ENCODE data around the gene CRYBG2.
"Not testable (repeated sequence)": the region's sequence is repeated elsewhere in the genome, so short reads cannot be mapped to it uniquely, and the experiment has no call there.

Gene CRYBG2

DNA sequence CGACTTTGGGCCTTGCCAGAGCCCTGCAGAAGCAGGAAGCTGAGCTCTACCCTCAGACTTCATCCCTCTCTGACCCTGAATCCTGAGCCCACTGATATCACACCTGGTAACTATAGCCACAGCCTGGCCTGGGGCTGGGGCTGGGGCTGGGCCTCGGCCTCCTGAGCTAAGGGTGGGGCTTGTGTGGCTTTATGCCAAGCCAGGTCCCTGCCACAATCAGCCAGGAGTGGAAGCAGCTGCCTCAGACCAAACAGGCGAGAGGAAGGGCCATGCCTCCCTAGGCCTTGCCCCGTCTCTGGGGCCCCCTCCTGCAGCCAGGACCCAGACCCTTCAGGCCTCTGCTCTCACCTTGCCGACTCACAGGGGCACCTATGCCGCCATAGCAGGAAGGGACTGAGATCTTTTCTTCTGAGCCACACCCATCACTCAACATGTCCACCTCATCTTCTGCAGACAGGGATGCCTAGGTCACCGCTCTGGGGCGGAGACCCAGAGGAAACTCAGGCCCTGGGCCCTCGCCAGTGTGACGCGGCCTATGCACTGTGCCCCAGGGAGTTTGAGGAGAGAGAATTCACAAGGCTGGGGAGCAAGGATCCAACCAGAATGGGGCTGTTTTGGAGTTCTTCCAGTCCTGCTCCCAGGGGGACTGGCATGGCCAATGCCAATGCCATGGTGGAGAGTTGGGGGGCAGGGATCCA, 53.2 kb downstream of the CRYBG2 start:
- Histone ChIP-seq H4K20me1 (no peaks in the 10 kb centered on the region), H3K4me3 (no peak overlapping the region), H3K9me3 (no peaks in the 10 kb centered on the region), H3K4me1 (peaks cover 53% of the 10 kb centered on the region), H3K4me2 (peak overlapping the region; percentile 53), H3K27ac (peak overlapping the region; percentile 35), H3K9ac (no peak overlapping the region), H3K27me3 (no peaks in the 10 kb centered on the region), H3K36me3 (peaks cover 13% of the 10 kb centered on the region)
- TF ChIP-seq Cebpa-rat (IDR thresholded peaks at IDR 0.05): no peak

- Histone ChIP-seq H3K4me2 (0 out of 2 replicates have a peak overlapping the region, but pooled peaks have one; percentile 53), H3K36me3 (peaks cover 13% of the 10 kb centered on the region), H3K27ac (peak overlapping the region; percentile 51), H3K4me1 (peaks cover 51% of the 10 kb centered on the region), H4K20me1 (no peaks in the 10 kb centered on the region), H3K27me3 (no peaks in the 10 kb centered on the region), H3K9me3 (no peaks in the 10 kb centered on the region), H3K9ac (no peak overlapping the region), H3K4me3 (no peak overlapping the region)
- no peak for TF ChIP-seq Cebpa-rat (IDR thresholded peaks at IDR 0.05)
These were observed 56.2 kb downstream of the CRYBG2 start for GRCh38 chr1:26297791-26298124.

DNA sequence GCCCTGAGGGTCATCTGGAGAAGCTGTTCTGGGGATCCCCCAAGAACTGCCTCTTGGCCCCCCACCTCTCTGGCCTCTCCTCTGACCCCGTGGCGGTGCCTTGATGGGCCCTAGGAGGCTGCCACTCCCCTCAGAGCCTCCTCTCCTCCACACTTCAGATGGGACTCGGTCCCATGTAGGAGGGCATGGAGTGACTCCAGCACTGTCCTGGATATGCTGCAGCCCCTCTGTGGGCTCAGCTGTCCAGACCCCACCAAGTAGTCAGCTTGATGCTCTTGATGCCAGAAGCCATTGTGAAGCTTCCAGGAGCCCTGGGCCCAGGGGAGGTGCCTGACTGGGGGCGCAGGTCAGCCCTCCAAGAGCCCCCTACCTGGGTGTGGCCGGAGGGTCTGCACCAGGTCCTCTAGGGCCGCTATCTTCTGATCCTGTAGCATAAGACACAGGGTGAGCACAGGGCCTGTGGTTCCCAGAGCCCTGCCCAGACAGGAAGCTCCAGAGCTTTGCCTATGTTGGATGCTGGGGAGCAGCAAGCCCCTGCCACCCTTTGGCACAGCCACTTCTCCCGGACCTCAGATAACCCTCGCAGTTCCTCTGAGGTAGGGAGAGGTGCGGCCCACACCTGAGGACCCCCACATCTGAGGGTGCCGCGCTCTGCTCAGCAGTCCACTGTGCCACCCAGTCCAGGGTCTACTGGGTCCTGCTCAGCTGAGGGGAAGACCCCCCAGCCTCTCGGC, 56.7 kb downstream of the CRYBG2 start:
- H4K20me1 ChIP-seq: no peaks in the 10 kb centered on the region

GRCh38 chr1:26296340-26297056, 57.4 kb downstream of the CRYBG2 start:
- Histone ChIP-seq H3K27ac (peak overlapping the region; percentile 51), H4K20me1 (no peaks in the 10 kb centered on the region), H3K4me3 (no peak overlapping the region), H3K36me3 (peaks cover 13% of the 10 kb centered on the region), H3K9me3 (no peaks in the 10 kb centered on the region), H3K27me3 (no peaks in the 10 kb centered on the region), H3K9ac (no peak overlapping the region), H3K4me1 (peaks cover 59% of the 10 kb centered on the region), H3K4me2 (no peak overlapping the region)
- TF ChIP-seq Cebpa-rat (IDR thresholded peaks at IDR 0.05): no peak

More for the DNA sequence above, 56.7 kb downstream of the CRYBG2 start:
- Histone ChIP-seq H3K4me2 (no peak overlapping the region), H3K9me3 (no peaks in the 10 kb centered on the region), H3K4me1 (peaks cover 52% of the 10 kb centered on the region), H3K4me3 (no peak overlapping the region), H3K27ac (peak overlapping the region; percentile 51), H3K27me3 (no peaks in the 10 kb centered on the region), H3K9ac (no peak overlapping the region), H3K36me3 (peaks cover 13% of the 10 kb centered on the region)
- TF ChIP-seq Cebpa-rat (IDR thresholded peaks at IDR 0.05): no peak

DNA sequence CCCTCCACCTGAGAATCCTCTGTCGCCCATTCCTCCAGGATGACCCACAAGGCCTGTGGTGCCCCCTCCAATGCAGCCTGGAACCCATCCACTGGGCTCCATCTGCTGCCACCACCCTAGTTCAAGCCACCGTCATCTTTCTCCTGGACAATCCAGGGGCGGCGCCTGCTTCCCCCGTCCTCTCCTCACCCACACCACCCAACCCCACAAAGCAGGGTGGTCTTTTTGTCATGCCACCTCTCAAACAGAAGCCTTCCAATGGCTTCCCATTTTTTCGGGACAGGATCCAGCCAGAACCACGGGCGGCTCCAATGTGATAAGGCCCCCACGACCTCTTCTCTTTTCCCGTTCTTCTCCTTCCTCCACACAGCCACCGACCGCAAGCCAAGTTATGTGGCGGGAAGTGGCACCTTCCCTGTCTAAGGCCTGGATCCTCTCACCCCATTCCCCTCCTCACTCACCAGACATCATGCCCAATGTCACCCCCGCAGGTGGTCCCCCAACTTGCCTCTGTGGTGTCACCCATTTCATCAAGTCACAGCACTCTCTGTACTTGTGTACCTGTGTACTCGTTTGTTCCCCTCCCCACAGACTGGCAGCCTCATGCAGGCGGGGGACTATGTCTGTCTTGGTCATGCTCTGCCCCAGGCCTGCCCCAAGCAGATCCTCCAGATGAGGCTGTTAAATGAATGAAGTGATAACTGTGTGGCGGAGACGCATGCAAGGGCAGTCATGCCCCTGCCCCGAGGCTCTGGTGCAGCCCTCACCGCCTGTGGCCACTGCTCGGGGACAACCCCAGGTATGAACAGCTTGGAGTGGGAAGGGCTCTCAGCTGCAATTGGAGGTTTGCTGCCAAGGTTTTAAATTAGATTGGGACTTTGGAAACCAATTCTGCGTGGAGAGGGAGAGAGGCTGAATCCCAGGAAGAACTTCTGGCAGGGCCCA, 58.5 kb downstream of the CRYBG2 start:
- Histone ChIP-seq H3K9ac (no peak overlapping the region), H3K9me3 (no peaks in the 10 kb centered on the region), H4K20me1 (no peaks in the 10 kb centered on the region), H3K4me3 (no peak overlapping the region), H3K27ac (no peak overlapping the region), H3K4me2 (no peak overlapping the region), H3K36me3 (peaks cover 8% of the 10 kb centered on the region), H3K27me3 (no peaks in the 10 kb centered on the region), H3K4me1 (peaks cover 63% of the 10 kb centered on the region)
- no peak for TF ChIP-seq Cebpa-rat (IDR thresholded peaks at IDR 0.05)

GRCh38 chr1:26293911-26294463, 59.9 kb downstream of the CRYBG2 start:
- H3K36me3 ChIP-seq: peaks cover 8% of the 10 kb centered on the region
- no peaks in the 10 kb centered on the region for H4K20me1 ChIP-seq
- peak overlapping the region; percentile 59 for H3K27ac ChIP-seq
- no peaks in the 10 kb centered on the region for H3K27me3 ChIP-seq
- TF ChIP-seq Cebpa-rat (IDR thresholded peaks at IDR 0.05): no peak
- no peak overlapping the region for H3K4me2 ChIP-seq
- no peaks in the 10 kb centered on the region for H3K9me3 ChIP-seq
- peaks cover 63% of the 10 kb centered on the region for H3K4me1 ChIP-seq
- H3K9ac ChIP-seq: no peak overlapping the region
- no peak overlapping the region for H3K4me3 ChIP-seq

GRCh38 chr1:26292735-26293134, 61.2 kb downstream of the CRYBG2 start:
- not testable (repeated sequence) for H3K36me3 ChIP-seq, H3K27me3 ChIP-seq, H3K9ac ChIP-seq, H3K9me3 ChIP-seq, H3K4me3 ChIP-seq, H4K20me1 ChIP-seq
- Histone ChIP-seq H3K4me2 (peak overlapping the region; percentile 96), H3K4me1 (peaks cover 63% of the 10 kb centered on the region), H3K27ac (peak overlapping the region; percentile 98; the same call in 1 of the 2 replicates)

DNA sequence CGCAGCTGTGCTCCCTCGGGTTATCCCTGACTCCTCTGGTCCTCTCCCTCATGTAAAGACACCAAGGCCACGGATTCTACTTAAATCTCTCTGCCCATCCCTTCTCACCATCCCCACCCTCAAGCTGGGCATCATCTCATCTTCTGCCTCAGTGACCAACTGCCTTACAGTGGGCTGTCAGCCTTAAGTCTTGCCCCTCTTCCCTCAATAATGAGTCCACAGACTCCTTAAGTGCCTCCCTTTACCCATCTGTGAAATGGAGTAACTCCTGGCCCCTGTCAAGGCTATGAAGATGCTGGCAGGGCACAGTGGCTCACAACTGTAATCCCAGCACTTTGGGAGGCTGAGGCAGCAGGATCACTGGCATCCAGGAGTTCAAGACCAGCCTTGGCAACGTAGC, 62.0 kb downstream of the CRYBG2 start:
- Histone ChIP-seq H3K27me3 (no peaks in the 10 kb centered on the region), H3K9me3 (no peaks in the 10 kb centered on the region), H3K4me1 (peaks cover 69% of the 10 kb centered on the region), H4K20me1 (no peaks in the 10 kb centered on the region), H3K4me3 (no peak overlapping the region), H3K36me3 (peaks cover 3% of the 10 kb centered on the region), H3K9ac (peak overlapping the region; percentile 88), H3K4me2 (peak overlapping the region; percentile 96), H3K27ac (peak overlapping the region; percentile 98)
- TF ChIP-seq Cebpa-rat (IDR thresholded peaks at IDR 0.05): no peak

GRCh38 chr1:26291433-26291832, 62.5 kb downstream of the CRYBG2 start:
- Histone ChIP-seq H3K9me3 (no peaks in the 10 kb centered on the region), H3K27ac (peak overlapping the region; percentile 98), H3K4me1 (peaks cover 74% of the 10 kb centered on the region), H3K27me3 (no peaks in the 10 kb centered on the region), H4K20me1 (no peaks in the 10 kb centered on the region), H3K36me3 (no peaks in the 10 kb centered on the region), H3K9ac (peak overlapping the region; percentile 88), H3K4me3 (0 out of 2 replicates have a peak overlapping the region, but pooled peaks have one; percentile 4), H3K4me2 (peak overlapping the region; percentile 96)
- TF ChIP-seq Cebpa-rat (IDR thresholded peaks at IDR 0.05): no peak

Measured in BLaER1 (cell line).